ENCODE data around the gene RAB11B.
"Not testable (repeated sequence)": the region's sequence is repeated elsewhere in the genome, so short reads cannot be mapped to it uniquely, and the experiment has no call there.

The RAB11B gene

GRCh38 chr19:8366961-8367326 lies 23.2 kb upstream of the RAB11B start:
- no peak overlapping the region for H3K9ac ChIP-seq
- peaks cover 47 to 65% (median 60%) of the 10 kb centered on the region in 11 experiments for H3K27me3 ChIP-seq
- peaks cover 0 to 31% (median 14%) of the 10 kb centered on the region in 11 experiments; a peak in 14 of 22 replicates for H4K20me1 ChIP-seq
- no peaks in the 10 kb centered on the region for H3K9me3 ChIP-seq (replicated peaks in 1 of 11)
- peak overlapping the region; percentile 51 to 78 (median 66) for H3K4me2 ChIP-seq
- no peaks in the 10 kb centered on the region; a peak in 1 of 22 replicates for H3K36me3 ChIP-seq
- H3K4me3 ChIP-seq, result no peak overlapping the region
- H3K4me1 ChIP-seq, result peaks cover 37 to 53% (median 47%) of the 10 kb centered on the region in 10 experiments
- H3K27ac ChIP-seq, result no peak overlapping the region
- TF ChIP-seq Cebpa-rat (IDR thresholded peaks at IDR 0.05), result no peak

- H3K27me3 ChIP-seq, result peaks cover 47 to 60% (median 54%) of the 10 kb centered on the region in 11 experiments
- H3K4me3 ChIP-seq, result no peak overlapping the region
- H3K4me1 ChIP-seq, result peaks cover 31 to 47% (median 42%) of the 10 kb centered on the region in 10 experiments
- H3K9me3 ChIP-seq (replicated peaks in 1 of 11), result no peaks in the 10 kb centered on the region
- no peak for TF ChIP-seq Cebpa-rat (IDR thresholded peaks at IDR 0.05)
- H3K27ac ChIP-seq, result no peak overlapping the region
- H3K36me3 ChIP-seq, result peaks cover 0 to under 1% (median 0%) of the 10 kb centered on the region in 11 experiments; a peak in 4 of 22 replicates
- peaks cover 0 to 31% (median 14%) of the 10 kb centered on the region in 11 experiments; a peak in 14 of 22 replicates for H4K20me1 ChIP-seq
- H3K9ac ChIP-seq, result no peak overlapping the region
- peak overlapping the region; percentile 51 to 78 (median 66) for H3K4me2 ChIP-seq
These were observed 22.7 kb upstream of the RAB11B start for GRCh38 chr19:8367327-8368001.

- Histone ChIP-seq H3K9me3 (replicated peaks in 1 of 11) (no peaks in the 10 kb centered on the region), H3K36me3 (peaks cover 0 to 24% (median 13%) of the 10 kb centered on the region in 11 experiments; a peak in 14 of 22 replicates), H4K20me1 (peaks cover 0 to 19% (median 6%) of the 10 kb centered on the region in 11 experiments; a peak in 9 of 22 replicates), H3K4me1 (peaks cover 14 to 24% (median 22%) of the 10 kb centered on the region in 10 experiments), H3K27me3 (peaks cover 20 to 32% (median 27%) of the 10 kb centered on the region in 11 experiments), H3K27ac (peak overlapping the region in 1 of 11 experiments; percentile 16; a peak in 1 of 22 replicates), H3K4me3 (no peak overlapping the region), H3K4me2 (no peak overlapping the region), H3K9ac (no peak overlapping the region)
- TF ChIP-seq Cebpa-rat (IDR thresholded peaks at IDR 0.05), result no peak
These were observed 19.8 kb upstream of the RAB11B start for GRCh38 chr19:8370176-8371010.

- peaks cover 14 to 24% (median 21%) of the 10 kb centered on the region in 10 experiments for H3K4me1 ChIP-seq
- no peak overlapping the region; a peak in 1 of 22 replicates for H3K9ac ChIP-seq
- no peaks in the 10 kb centered on the region for H3K9me3 ChIP-seq (replicated peaks in 1 of 11)
- TF ChIP-seq Cebpa-rat (IDR thresholded peaks at IDR 0.05), result no peak
- peak overlapping the region in 2 of 11 experiments; percentile 11 to 28; a peak in 3 of 22 replicates for H3K4me2 ChIP-seq
- peak overlapping the region in 1 of 11 experiments; percentile 16; a peak in 2 of 22 replicates for H3K27ac ChIP-seq
- H4K20me1 ChIP-seq, result peaks cover 0 to 11% (median 1%) of the 10 kb centered on the region in 11 experiments; a peak in 9 of 22 replicates
- H3K27me3 ChIP-seq, result peaks cover 12 to 24% (median 19%) of the 10 kb centered on the region in 11 experiments
- peaks cover 0 to 31% (median 19%) of the 10 kb centered on the region in 11 experiments; a peak in 16 of 22 replicates for H3K36me3 ChIP-seq
- no peak overlapping the region for H3K4me3 ChIP-seq
These were observed 19.0 kb upstream of the RAB11B start for GRCh38 chr19:8371011-8371804.

- TF ChIP-seq Cebpa-rat (IDR thresholded peaks at IDR 0.05), result no peak
- H4K20me1 ChIP-seq, result no peaks in the 10 kb centered on the region; a peak in 2 of 22 replicates
- peaks cover 0 to 8% (median 6%) of the 10 kb centered on the region in 10 experiments; a peak in 11 of 20 replicates for H3K4me1 ChIP-seq
- peaks cover 4 to 49% (median 24%) of the 10 kb centered on the region in 11 experiments; a peak in 16 of 22 replicates for H3K36me3 ChIP-seq
- H3K4me2 ChIP-seq, result no peak overlapping the region
- H3K9ac ChIP-seq, result no peak overlapping the region
- no peak overlapping the region for H3K4me3 ChIP-seq
- peaks cover 0 to 4% (median 3%) of the 10 kb centered on the region in 11 experiments; a peak in 14 of 22 replicates for H3K9me3 ChIP-seq (replicated peaks in 1 of 11)
- H3K27ac ChIP-seq, result no peak overlapping the region
- no peaks in the 10 kb centered on the region for H3K27me3 ChIP-seq
These were observed 16.0 kb upstream of the RAB11B start for GRCh38 chr19:8373867-8374813.

GRCh38 chr19:8375766-8376165 lies 14.4 kb upstream of the RAB11B start:
- H3K9ac ChIP-seq, H3K4me3 ChIP-seq, H3K27ac ChIP-seq, H3K4me2 ChIP-seq, H3K27me3 ChIP-seq, H4K20me1 ChIP-seq, H3K4me1 ChIP-seq: not testable (repeated sequence)
- Histone ChIP-seq H3K9me3 (replicated peaks in 1 of 11) (peaks cover 0 to 16% (median 11%) of the 10 kb centered on the region in 11 experiments; a peak in 17 of 22 replicates), H3K36me3 (peaks cover 4 to 55% (median 31%) of the 10 kb centered on the region in 11 experiments; a peak in 16 of 22 replicates)

- not testable (repeated sequence) for H3K4me2 ChIP-seq, H3K4me3 ChIP-seq, H3K4me1 ChIP-seq, H3K27ac ChIP-seq, H3K9ac ChIP-seq, H3K27me3 ChIP-seq, H4K20me1 ChIP-seq
- Histone ChIP-seq H3K9me3 (replicated peaks in 1 of 11) (peaks cover 0 to 16% (median 11%) of the 10 kb centered on the region in 11 experiments; a peak in 17 of 22 replicates), H3K36me3 (peaks cover 4 to 55% (median 31%) of the 10 kb centered on the region in 11 experiments; a peak in 16 of 22 replicates)
These were observed 13.7 kb upstream of the RAB11B start for GRCh38 chr19:8376373-8376974.

Measured in BLaER1 treated with 17β-estradiol and CSF1 and Interleukin-3, amounts not matched to agents 10 nM and 100 nM (cell line).